Measurements from ENCODE around the gene MEOX1. TPM values are rescaled to one million over a fixed set of nuclear protein-coding genes. Genes with fewer than 3 reads are reported as not detected.

The MEOX1 gene
- total and polyA plus RNA-seq, 2 of the 8 experiments (the other 6 are each of a cell fraction or from before 2014, with no cell fraction given) = not detected

DNA sequence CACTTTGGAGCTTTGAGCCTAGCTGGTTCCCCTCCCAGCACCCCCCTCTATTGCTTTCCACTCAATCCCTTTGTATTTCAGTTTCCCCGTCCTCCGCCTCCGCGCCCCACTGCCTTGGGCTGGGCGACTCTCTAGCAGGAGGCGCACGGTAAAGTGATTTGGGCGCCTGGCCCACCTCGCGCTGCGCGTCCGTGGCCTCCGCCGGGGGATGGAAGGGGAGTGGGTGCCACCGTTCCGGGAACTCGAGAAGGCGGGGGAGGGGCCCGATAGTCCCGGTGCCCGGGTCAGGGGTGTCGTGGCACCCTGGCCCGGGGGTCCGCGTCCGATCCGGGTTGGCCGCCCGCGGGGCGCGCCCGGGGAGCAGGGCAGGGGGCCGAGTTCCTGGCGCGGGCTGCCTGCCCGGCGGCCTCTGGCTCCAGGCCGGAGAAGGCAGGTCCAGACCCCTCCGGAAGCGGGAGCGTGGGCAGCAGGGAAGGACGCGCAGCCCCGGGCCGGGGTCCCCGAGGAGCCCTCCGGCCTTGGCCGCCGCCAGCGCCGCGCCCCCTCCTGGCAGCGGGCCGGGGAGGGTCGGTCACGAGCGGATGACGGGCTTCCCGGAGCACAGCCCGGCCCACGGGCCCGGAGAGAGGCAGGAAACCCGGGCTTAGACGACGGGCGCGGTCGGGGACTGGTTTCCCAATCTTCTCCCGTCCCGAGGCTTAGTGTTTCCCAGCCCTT, 15.8 kb downstream of the MEOX1 start:
- Histone ChIP-seq H2AK5ac (ENCODE audit: low read depth, low read length) (no peak overlapping the region), H3K79me2 (ENCODE audit: control insufficient read depth in 1 of 2, insufficient read depth in 2 of 2, low read length in 2 of 2) (no peaks in the 10 kb centered on the region), H3K9ac (replicated peaks in 1 of 4; ENCODE audit: extremely low read depth in 1 of 4, low read depth in 3 of 4, low read length in 3 of 4) (no peak overlapping the region), H3K9me3 (ENCODE audit: insufficient read depth in 2 of 2, low read depth in 1 of 2, low read length in 1 of 2) (no peaks in the 10 kb centered on the region), H2BK120ac (replicated peaks; ENCODE audit: low read depth, low read length) (no peak overlapping the region), H3K4me1 (replicated peaks in 1 of 4; ENCODE audit: control insufficient read depth in 3 of 4, insufficient read depth in 4 of 4, low read length in 3 of 4) (peaks cover 0 to 6% (median 2%) of the 10 kb centered on the region in 4 experiments; a peak in 2 of 7 replicates), H3K23me2 (ENCODE audit: low read depth, low read length) (peaks cover 3% of the 10 kb centered on the region; the same call in 1 of the 2 replicates), H3K18ac (ENCODE audit: extremely low read depth, low read length) (no peak overlapping the region; the same call in 1 of the 2 replicates), H3K4ac (replicated peaks; ENCODE audit: insufficient read length, low read depth, low read length) (no peak overlapping the region), H3K27ac (ENCODE audit: low read depth, low read length) (no peak overlapping the region), H3K4me2 (ENCODE audit: insufficient read depth in 1 of 2, low read depth in 2 of 2, low read length in 2 of 2) (peak overlapping the region; percentile 49 to 72), H3K4me3 (ENCODE audit: extremely low read depth in 1 of 4, insufficient read depth in 2 of 4, low read depth in 3 of 4, low read length in 4 of 4) (peak overlapping the region; percentile 26 to 71 (median 44); a peak in 7 of 8 replicates), H4K8ac (ENCODE audit: extremely low read depth, insufficient read depth, low read length) (peak overlapping the region; percentile 59; the same call in 1 of the 2 replicates), H4K5ac (ENCODE audit: insufficient read length, low read depth, low read length) (no peak overlapping the region), H2AFZ (ENCODE audit: low read length) (peak overlapping the region; percentile 79), H3K79me1 (ENCODE audit: low read depth, low read length) (no peaks in the 10 kb centered on the region), H3K36me3 (ENCODE audit: control insufficient read depth in 2 of 4, insufficient read depth in 4 of 4, low read length in 3 of 4) (no peaks in the 10 kb centered on the region), H3K56ac (replicated peaks; ENCODE audit: insufficient read length, low read depth, low read length) (no peak overlapping the region), H4K20me1 (replicated peaks in 1 of 2; ENCODE audit: control insufficient read depth in 1 of 2, insufficient read depth in 2 of 2, low read length in 2 of 2) (no peaks in the 10 kb centered on the region), H2BK5ac (ENCODE audit: low read depth, low read length) (no peak overlapping the region), H2BK20ac (ENCODE audit: low read length) (no peak overlapping the region), H2BK12ac (ENCODE audit: low read depth, low read length) (no peak overlapping the region; the same call in 1 of the 2 replicates), H3K23ac (ENCODE audit: insufficient read length) (no peak overlapping the region), H2BK15ac (ENCODE audit: low read length) (no peak overlapping the region), H3K14ac (ENCODE audit: insufficient read length) (no peak overlapping the region), H3K27me3 (replicated peaks in 1 of 4; ENCODE audit: control insufficient read depth in 3 of 4, extremely low read depth in 1 of 4, insufficient read depth in 3 of 4, low read length in 3 of 4) (peaks cover 0 to 20% (median 6%) of the 10 kb centered on the region in 4 experiments; a peak in 4 of 7 replicates), H4K91ac (replicated peaks; ENCODE audit: insufficient read length, low read length) (no peak overlapping the region)
- ChIA-PET POLR2A (ENCODE audit: partially characterized antibody) (interaction anchor here (1.1 to 1.5 kb wide), 2 partner anchors 69 to 101 kb away, joined by 3 read pairs; no protein-coding TSS in a partner anchor), CTCF (ENCODE audit: partially characterized antibody) (interaction anchor here (0.8 to 3.2 kb wide), 4 partner anchors 27 to 68 kb away, joined by 3 to 23 read pairs (median 7); no protein-coding TSS in a partner anchor)
- TF ChIP-seq CBX8 (IDR thresholded peaks at IDR 0.05; ENCODE audit: borderline replicate concordance, low read depth, low read length) (no peak), RAD21 (IDR thresholded peaks at IDR 0.05 in 1 of 2, conservative IDR thresholded peaks at IDR 0.05 in 1 of 2; ENCODE audit: low read depth in 2 of 2, low read length in 2 of 2) (peak; percentile 11 to 48; a peak in 2 of 4 replicates), KDM4A (IDR thresholded peaks at IDR 0.05; ENCODE audit: low read depth, low read length, severe bottlenecking) (peak; percentile 78), BCL11A (IDR thresholded peaks at IDR 0.05; ENCODE audit: low read depth in 2 of 2, low read length in 2 of 2) (no peak), TAF1 (IDR thresholded peaks at IDR 0.05; ENCODE audit: low read depth, low read length) (no peak), SIN3A (conservative IDR thresholded peaks at IDR 0.05 in 1 of 2, IDR thresholded peaks at IDR 0.05 in 1 of 2; ENCODE audit: low read depth in 1 of 2, low read length in 2 of 2) (no peak), RBBP5 (IDR thresholded peaks at IDR 0.05; ENCODE audit: borderline replicate concordance, low read depth, low read length) (peak; percentile 42; the same call in 1 of the 2 replicates)
- TF ChIP-seq, protein P1, sequence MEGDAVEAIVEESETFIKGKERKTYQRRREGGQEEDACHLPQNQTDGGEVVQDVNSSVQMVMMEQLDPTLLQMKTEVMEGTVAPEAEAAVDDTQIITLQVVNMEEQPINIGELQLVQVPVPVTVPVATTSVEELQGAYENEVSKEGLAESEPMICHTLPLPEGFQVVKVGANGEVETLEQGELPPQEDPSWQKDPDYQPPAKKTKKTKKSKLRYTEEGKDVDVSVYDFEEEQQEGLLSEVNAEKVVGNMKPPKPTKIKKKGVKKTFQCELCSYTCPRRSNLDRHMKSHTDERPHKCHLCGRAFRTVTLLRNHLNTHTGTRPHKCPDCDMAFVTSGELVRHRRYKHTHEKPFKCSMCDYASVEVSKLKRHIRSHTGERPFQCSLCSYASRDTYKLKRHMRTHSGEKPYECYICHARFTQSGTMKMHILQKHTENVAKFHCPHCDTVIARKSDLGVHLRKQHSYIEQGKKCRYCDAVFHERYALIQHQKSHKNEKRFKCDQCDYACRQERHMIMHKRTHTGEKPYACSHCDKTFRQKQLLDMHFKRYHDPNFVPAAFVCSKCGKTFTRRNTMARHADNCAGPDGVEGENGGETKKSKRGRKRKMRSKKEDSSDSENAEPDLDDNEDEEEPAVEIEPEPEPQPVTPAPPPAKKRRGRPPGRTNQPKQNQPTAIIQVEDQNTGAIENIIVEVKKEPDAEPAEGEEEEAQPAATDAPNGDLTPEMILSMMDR (IDR thresholded peaks at IDR 0.05; ENCODE audit: control extremely low read depth in 1 of 3, insufficient read depth in 1 of 3, low read depth in 1 of 3, low read length in 3 of 3) = peak; percentile 6 to 48 (median 48); a peak in 3 of 4 replicates
- FAIRE-seq (no peak), DNase-seq (ENCODE audit: low read depth in 1 of 2, low spot score in 2 of 2) (peak in 1 of 2 experiments; percentile 78)
- 19% methylated on average over 52 of the region's 72 CpGs; no CpG with 5 or more reads in 1 of the 2 experiments for WGBS, 2 experiments (ENCODE audit: extremely low coverage in 1 of 2, insufficient coverage in 1 of 2, insufficient read length in 1 of 2, insufficient replicate concordance in 2 of 2, low coverage in 1 of 2, low lambda C conversion rate in 2 of 2, missing lambda C conversion rate in 1 of 2)
